ENCODE measurements around the gene ETFA.

DNA sequence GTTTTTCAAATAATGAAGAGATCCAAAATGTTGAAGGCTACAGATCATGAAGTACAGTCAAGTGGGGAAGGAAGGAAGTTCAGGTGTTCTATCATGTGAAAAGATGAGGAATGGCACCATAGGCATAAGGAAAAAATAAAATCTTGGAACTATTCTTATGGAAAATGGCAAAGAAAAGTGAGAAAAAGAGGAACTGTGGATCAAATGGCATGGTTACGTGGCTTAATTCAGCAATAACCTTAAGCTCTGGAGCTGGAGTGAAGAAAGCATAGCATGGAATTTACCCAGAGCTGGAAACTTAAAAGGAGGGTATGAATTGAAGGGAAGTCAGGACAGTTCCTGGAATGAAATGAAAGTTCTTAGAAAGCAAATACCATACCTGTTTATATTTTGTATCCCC is 14.4 kb downstream of the ETFA start:
- TF ChIP-seq, protein P1, sequence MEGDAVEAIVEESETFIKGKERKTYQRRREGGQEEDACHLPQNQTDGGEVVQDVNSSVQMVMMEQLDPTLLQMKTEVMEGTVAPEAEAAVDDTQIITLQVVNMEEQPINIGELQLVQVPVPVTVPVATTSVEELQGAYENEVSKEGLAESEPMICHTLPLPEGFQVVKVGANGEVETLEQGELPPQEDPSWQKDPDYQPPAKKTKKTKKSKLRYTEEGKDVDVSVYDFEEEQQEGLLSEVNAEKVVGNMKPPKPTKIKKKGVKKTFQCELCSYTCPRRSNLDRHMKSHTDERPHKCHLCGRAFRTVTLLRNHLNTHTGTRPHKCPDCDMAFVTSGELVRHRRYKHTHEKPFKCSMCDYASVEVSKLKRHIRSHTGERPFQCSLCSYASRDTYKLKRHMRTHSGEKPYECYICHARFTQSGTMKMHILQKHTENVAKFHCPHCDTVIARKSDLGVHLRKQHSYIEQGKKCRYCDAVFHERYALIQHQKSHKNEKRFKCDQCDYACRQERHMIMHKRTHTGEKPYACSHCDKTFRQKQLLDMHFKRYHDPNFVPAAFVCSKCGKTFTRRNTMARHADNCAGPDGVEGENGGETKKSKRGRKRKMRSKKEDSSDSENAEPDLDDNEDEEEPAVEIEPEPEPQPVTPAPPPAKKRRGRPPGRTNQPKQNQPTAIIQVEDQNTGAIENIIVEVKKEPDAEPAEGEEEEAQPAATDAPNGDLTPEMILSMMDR (IDR thresholded peaks at IDR 0.05): no peak
- TF ChIP-seq POLR2AphosphoS5 (IDR thresholded peaks at IDR 0.05): no peak
- TF ChIP-seq POLR2A (IDR thresholded peaks at IDR 0.05): no peak

Data from prostate gland (tissue), 2 donors.